Upper lobe of left lung (tissue), 6 donors: ENCODE measurements around the gene RBM19. TPM values are rescaled to one million over a fixed set of nuclear protein-coding genes. Genes with fewer than 3 reads are reported as not detected.

Experiments used
- ATAC-seq, 2 donors: fragments of 200-7000 bp; cut with Tn5 transposase; one replicate each; pipeline ENCODE4 v1.9.1; 2022; ENCODE audit warnings: mild to moderate bottlenecking in 2 of 2, moderate library complexity in 2 of 2; ENCODE audit not compliant: low FRiP score in 2 of 2
- DNase-seq, 2 donors: peaks; one replicate each; pipeline ENCODE4 v3.0.0-alpha.2; 2019 to 2020
- H3K27ac ChIP-seq, 4 donors: fragments of 200-600 bp; sonication (generic); one replicate each; pipeline ENCODE4 v1.5.1; 2016 to 2019
- H3K27me3 ChIP-seq, 4 donors: fragments of 200-600 bp; sonication (generic); one replicate each; pipeline ENCODE4 v1.5.1; 2017 to 2019
- H3K36me3 ChIP-seq, 4 donors: fragments of 200-600 bp; sonication (generic); one replicate each; pipeline ENCODE4 v1.5.1; 2016 to 2019
- H3K4me1 ChIP-seq, 4 donors: fragments of 200-600 bp; sonication (generic); one replicate each; pipeline ENCODE4 v1.5.1; 2018 to 2019
- H3K4me3 ChIP-seq, 4 donors: fragments of 200-600 bp; sonication (generic); one replicate each; pipeline ENCODE4 v1.5.1; 2017 to 2019; ENCODE audit warnings: mild to moderate bottlenecking in 2 of 4, moderate library complexity in 1 of 4
- H3K9me3 ChIP-seq, 4 donors: fragments of 200-600 bp; sonication (generic); one replicate each; pipeline ENCODE4 v1.5.1; 2018 to 2019
- CTCF ChIP-seq, 6 experiments: fragments of 450-650 bp in 4 of 6; fragments of 200-600 bp in 2 of 6; sonication (generic) in 2 of 6; IDR thresholded peaks; one replicate each; pipeline ENCODE4 v1.5.1; 2016 to 2019; ENCODE audit warnings: antibody characterized with exemption in 6 of 6
- EP300 ChIP-seq, 4 donors: sonication (generic); formaldehyde crosslinking; IDR thresholded peaks; one replicate each; pipeline ENCODE4 v1.5.1; 2017; ENCODE audit warnings: antibody characterized with exemption in 4 of 4, control low read depth in 2 of 4
- POLR2A ChIP-seq, 4 donors: fragments of 450-650 bp; IDR thresholded peaks; one replicate each; pipeline ENCODE4 v1.5.1; 2016 to 2017; ENCODE audit warnings: antibody characterized with exemption in 4 of 4, mild to moderate bottlenecking in 2 of 4
- POLR2AphosphoS5 ChIP-seq, 2 donors: sonication (generic); formaldehyde crosslinking; IDR thresholded peaks; one replicate each; pipeline ENCODE4 v1.5.1; 2017; ENCODE audit warnings: antibody characterized with exemption in 2 of 2
- WGBS, 2 donors: methylation state at CpG; one replicate each; pipeline ENCODE4 v1.1.5; 2017 to 2018; 5-methylcytosine and 5-hydroxymethylcytosine counted together
- total RNA-seq, 6 donors: library from RNA; depleted of rRNA in 4 of 6; stranded (reverse); fragments of >200 nt in 4 of 6; gene quantifications; one replicate each; pipeline versions ENCODE4 v1.1.0 to v1.2.1, GENCODE V29; 2016 to 2021
- donor health status: DM: no; HTN: no; CAD: no; lungs with moderate emphysema.
- donor health status: DM: no; HTN: yes; CAD: no; lungs with severe emphysema.

The RBM19 gene
- total RNA-seq, 6 donors from 2014 or later = 25.5 to 131 (median 39.9) TPM

GRCh38 chr12:113949321-113950305, 16.5 kb downstream of the RBM19 start:
- Histone ChIP-seq H3K27me3 (no peaks in the 10 kb centered on the region), H3K36me3 (peaks cover 10 to 99% (median 82%) of the 10 kb centered on the region in 4 donors), H3K9me3 (no peaks in the 10 kb centered on the region), H3K4me1 (no peaks in the 10 kb centered on the region), H3K4me3 (no peak overlapping the region), H3K27ac (no peak overlapping the region)
- DNase-seq (no peak), ATAC-seq (no peak)
- WGBS, 2 donors = 81 to 84% methylated on average over 10 of the region's 10 CpGs
- TF ChIP-seq EP300 (IDR thresholded peaks at IDR 0.05) (no peak), CTCF (IDR thresholded peaks at IDR 0.05) (no peak), POLR2AphosphoS5 (IDR thresholded peaks at IDR 0.05) (no peak), POLR2A (IDR thresholded peaks at IDR 0.05) (no peak)

- ATAC-seq (no peak), DNase-seq (peak in 1 of 2 donors; percentile 34)
- H3K27ac ChIP-seq = no peak overlapping the region
- WGBS, 2 donors = 93% methylated on average over 9 to 17 of the region's 17 CpGs
- no peaks in the 10 kb centered on the region for H3K27me3 ChIP-seq
- TF ChIP-seq CTCF (IDR thresholded peaks at IDR 0.05) (no peak), POLR2AphosphoS5 (IDR thresholded peaks at IDR 0.05) (no peak), EP300 (IDR thresholded peaks at IDR 0.05) (no peak), POLR2A (IDR thresholded peaks at IDR 0.05) (no peak)
- H3K36me3 ChIP-seq = peaks cover 7 to 98% (median 80%) of the 10 kb centered on the region in 4 donors
- no peaks in the 10 kb centered on the region for H3K9me3 ChIP-seq
- no peak overlapping the region for H3K4me3 ChIP-seq
- no peaks in the 10 kb centered on the region for H3K4me1 ChIP-seq
These were observed 17.8 kb downstream of the RBM19 start for GRCh38 chr12:113948151-113948914.

GRCh38 chr12:113946175-113946574, 19.9 kb downstream of the RBM19 start:
- DNase-seq (no peak), ATAC-seq (no peak)
- Histone ChIP-seq H3K27ac (no peak overlapping the region), H3K36me3 (peaks cover 3 to 99% (median 82%) of the 10 kb centered on the region in 4 donors), H3K4me1 (no peaks in the 10 kb centered on the region), H3K4me3 (no peak overlapping the region), H3K27me3 (no peaks in the 10 kb centered on the region), H3K9me3 (no peaks in the 10 kb centered on the region)
- WGBS, 2 donors = 90 to 95% methylated on average over 8 of the region's 8 CpGs
- no peak for TF ChIP-seq CTCF (IDR thresholded peaks at IDR 0.05)
- TF ChIP-seq POLR2AphosphoS5 (IDR thresholded peaks at IDR 0.05) = no peak
- no peak for TF ChIP-seq POLR2A (IDR thresholded peaks at IDR 0.05)
- no peak for TF ChIP-seq EP300 (IDR thresholded peaks at IDR 0.05)

- no peaks in the 10 kb centered on the region for H3K4me1 ChIP-seq
- H3K27ac ChIP-seq = no peak overlapping the region
- ATAC-seq (no peak), DNase-seq (no peak)
- H3K36me3 ChIP-seq = peaks cover 6 to 99% (median 85%) of the 10 kb centered on the region in 4 donors
- no peaks in the 10 kb centered on the region for H3K27me3 ChIP-seq
- TF ChIP-seq POLR2AphosphoS5 (IDR thresholded peaks at IDR 0.05) (no peak), CTCF (IDR thresholded peaks at IDR 0.05) (no peak), EP300 (IDR thresholded peaks at IDR 0.05) (no peak), POLR2A (IDR thresholded peaks at IDR 0.05) (no peak)
- WGBS, 2 donors = 92 to 94% methylated on average over 12 to 20 of the region's 20 CpGs
- H3K9me3 ChIP-seq = no peaks in the 10 kb centered on the region
- no peak overlapping the region for H3K4me3 ChIP-seq
These were observed 20.7 kb downstream of the RBM19 start for GRCh38 chr12:113945174-113946173.
